ENCODE measurements around the gene RAB3GAP1.

DNA sequence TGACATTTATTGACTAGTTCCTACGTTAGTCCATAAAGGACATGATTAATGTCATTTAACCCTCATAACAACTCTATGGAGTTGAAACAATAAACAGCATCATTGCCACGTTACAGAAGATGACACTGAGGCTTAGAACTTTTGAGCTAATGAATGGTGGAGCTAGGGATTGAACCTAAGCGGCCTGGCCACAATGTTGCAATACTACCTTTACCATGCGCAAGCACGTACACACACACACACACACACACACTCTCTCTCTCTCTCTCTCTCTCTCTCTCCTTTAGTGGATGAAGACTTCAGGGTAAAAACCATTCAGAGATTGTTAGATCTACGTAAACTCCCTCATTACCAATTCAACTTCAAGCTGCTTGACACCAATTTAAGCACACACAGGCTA lies 4.0 kb upstream of the RAB3GAP1 start:
- TF ChIP-seq GATA2 (IDR thresholded peaks at IDR 0.05; ENCODE audit: low read depth, low read length) (no peak), GATA3 (IDR thresholded peaks at IDR 0.05; ENCODE audit: low read depth, low read length) (no peak)

Data from SH-SY5Y (cell line).